ENCODE data around the gene SOBP. TPM values are rescaled to one million over a fixed set of nuclear protein-coding genes. Genes with fewer than 3 reads are reported as not detected.

SOBP gene
- total RNA-seq, 1 donor from 2014 or later, result 0.27 TPM

- intact Hi-C loops (cut with micrococcal nuclease), result no loop called here
These were observed 216.7 kb downstream of the SOBP start for GRCh38 chr6:107706516-107707115.

- intact Hi-C loops (cut with micrococcal nuclease), result no loop called here
These were observed 217.7 kb downstream of the SOBP start for GRCh38 chr6:107707346-107708275.

GRCh38 chr6:107708435-107708834, 218.5 kb downstream of the SOBP start:
- intact Hi-C loops (cut with micrococcal nuclease), result no loop called here

GRCh38 chr6:107709341-107709740, 219.4 kb downstream of the SOBP start:
- intact Hi-C loops (cut with micrococcal nuclease), result no loop called here

Other genes with a start within 250 kb of the SOBP start
- gene PDSS2, start 30.6 kb upstream of the SOBP start, total RNA-seq, result 15.0 and 15.5 TPM in 2 replicates

Data from T-helper 1 cell treated with Interleukin-12 subunit alpha and Interleukin-12 subunit beta and Interleukin-4 antibody, amounts not matched to agents 30 ng/mL and 1 ng/mL, for 36 hours (primary cell).